Measurements from ENCODE around the gene LETMD1.
"Not testable (repeated sequence)": the region's sequence is repeated elsewhere in the genome, so short reads cannot be mapped to it uniquely, and the experiment has no call there.

Gene LETMD1

GRCh38 chr12:51027342-51027835 lies 20.7 kb upstream of the LETMD1 start:
- DNase-seq = no peak

GRCh38 chr12:51028126-51028812 lies 19.9 kb upstream of the LETMD1 start:
- no peak for DNase-seq

GRCh38 chr12:51028813-51029150 lies 19.3 kb upstream of the LETMD1 start:
- DNase-seq = no peak

- DNase-seq = no peak
Observed at GRCh38 chr12:51033048-51033447, 15.1 kb upstream of the LETMD1 start.

DNA sequence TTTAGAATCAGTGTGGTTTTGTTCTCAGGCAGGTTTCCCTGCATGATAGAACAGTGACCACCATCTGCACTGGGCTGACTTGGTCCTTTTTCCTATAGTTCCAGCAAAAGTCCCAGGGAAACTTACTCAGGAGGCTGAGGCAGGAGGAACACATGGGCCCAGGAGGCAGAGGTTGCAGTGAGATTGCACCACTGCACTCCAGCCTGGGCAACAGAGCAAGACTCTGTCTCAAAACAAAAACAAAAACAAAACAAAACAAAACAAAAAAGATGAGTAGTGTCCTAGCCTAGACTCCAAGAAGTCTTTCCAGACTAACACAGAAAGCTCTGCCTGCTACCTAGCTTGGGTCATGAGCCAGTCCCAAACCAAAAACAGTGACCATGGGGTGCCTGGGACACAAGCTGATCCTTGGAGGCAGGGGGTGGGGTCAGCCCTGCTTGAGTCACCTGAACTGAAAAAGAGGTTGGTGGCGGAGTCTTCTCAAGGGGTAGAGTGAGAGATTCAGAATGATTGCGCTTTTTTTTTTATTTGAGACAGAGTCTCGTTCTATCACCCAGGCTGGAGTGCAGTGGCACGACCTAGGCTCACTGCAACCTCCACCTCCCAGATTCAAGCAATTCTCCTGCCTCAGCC lies 14.6 kb upstream of the LETMD1 start:
- DNase-seq = no peak

GRCh38 chr12:51036279-51036678 lies 11.8 kb upstream of the LETMD1 start:
- no peak for DNase-seq

- no peak for DNase-seq
Observed at GRCh38 chr12:51048661-51049251, 629 bp downstream of the LETMD1 start.

GRCh38 chr12:51049525-51049924 lies 1.4 kb downstream of the LETMD1 start:
- DNase-seq = no peak

DNA sequence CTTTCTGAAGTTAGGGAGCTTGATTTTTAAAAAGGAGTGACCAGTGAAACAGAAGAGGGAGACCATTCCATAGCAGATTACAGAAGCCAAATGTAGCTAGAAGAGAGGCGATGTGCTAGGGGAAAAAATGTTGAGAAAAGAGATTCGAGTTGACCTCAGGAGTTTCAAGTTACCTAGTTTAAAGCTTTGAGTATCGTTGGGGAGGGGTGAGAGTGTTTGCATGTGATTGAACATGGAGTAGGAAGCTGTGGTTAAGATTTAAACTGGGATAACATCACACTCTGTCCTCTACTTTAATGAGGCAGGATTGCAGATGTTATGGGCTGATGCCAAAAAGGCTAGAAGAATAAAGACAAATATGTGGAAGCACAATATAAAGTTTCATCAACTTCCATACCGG lies 3.7 kb downstream of the LETMD1 start:
- DNase-seq = no peak

GRCh38 chr12:51055060-51055459 lies 6.9 kb downstream of the LETMD1 start:
- no peak for DNase-seq

GRCh38 chr12:51056242-51056641 lies 8.1 kb downstream of the LETMD1 start:
- DNase-seq = no peak

DNA sequence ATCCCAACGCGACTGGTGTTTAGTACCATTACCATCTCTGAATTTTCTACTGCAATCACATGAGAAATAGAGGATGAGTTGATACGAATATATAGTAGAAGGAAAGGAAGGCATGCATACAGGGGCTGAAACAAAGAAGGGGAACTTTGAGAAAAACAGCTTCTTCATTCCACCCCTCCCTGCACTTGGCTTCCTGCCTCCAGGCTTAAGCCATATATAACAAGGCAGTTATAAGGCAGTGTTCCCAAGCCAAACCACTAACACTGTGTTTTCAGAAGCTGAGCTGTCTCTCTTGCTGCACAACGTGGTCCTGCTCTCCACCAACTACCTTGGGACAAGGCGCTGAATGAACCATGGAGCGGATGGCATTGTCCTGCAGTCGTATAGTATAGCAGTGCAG lies 11.0 kb downstream of the LETMD1 start:
- DNase-seq = no peak

- DNase-seq = no peak
Observed at GRCh38 chr12:51062631-51063397, 14.7 kb downstream of the LETMD1 start.

DNA sequence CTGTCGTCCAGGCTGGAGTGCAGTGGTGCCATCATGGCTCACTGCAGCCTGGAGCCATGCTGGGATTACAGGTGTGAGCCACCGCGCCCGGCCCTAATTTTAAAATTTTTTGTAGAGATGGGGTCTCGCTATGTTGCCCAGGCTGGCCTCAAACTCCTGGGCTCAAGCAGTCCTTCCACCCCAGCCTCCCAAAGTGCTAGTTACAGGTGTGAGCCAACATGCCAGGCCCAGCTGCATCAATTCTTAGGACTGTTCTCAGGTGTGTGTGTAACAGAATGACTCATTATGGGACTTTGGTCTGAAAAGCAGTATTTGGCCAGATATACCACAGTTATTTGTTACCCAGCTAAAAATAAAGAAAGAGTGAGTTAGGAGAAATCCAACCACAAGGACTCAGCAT lies 17.4 kb downstream of the LETMD1 start:
- no peak for DNase-seq

GRCh38 chr12:51067229-51067628 lies 19.1 kb downstream of the LETMD1 start:
- DNase-seq = no peak

DNA sequence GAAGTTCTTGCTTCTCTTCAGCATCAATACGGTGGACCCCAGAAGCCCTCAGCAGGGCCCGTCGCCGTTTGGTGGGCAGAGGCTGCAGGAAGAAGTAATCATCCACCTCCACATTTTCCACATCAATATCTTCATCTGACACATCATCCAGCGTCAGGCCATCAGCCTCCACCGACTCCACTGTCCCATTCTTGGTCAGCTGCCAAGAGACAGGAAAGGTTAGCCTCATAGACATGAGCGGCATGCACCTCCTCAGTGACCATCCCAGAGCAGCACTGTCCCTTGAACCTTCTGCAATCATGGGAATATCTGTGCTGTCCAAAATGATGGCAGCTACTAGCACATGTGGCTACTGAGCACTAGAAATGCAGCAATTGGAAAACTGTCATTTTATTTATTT lies 19.6 kb downstream of the LETMD1 start:
- DNase-seq = no peak

- DNase-seq = no peak
Observed at GRCh38 chr12:51070004-51070403, 21.9 kb downstream of the LETMD1 start.

- no peak for DNase-seq
Observed at GRCh38 chr12:51071663-51072062, 23.5 kb downstream of the LETMD1 start.

- no peak for DNase-seq
Observed at GRCh38 chr12:51075390-51075789, 27.3 kb downstream of the LETMD1 start.

DNA sequence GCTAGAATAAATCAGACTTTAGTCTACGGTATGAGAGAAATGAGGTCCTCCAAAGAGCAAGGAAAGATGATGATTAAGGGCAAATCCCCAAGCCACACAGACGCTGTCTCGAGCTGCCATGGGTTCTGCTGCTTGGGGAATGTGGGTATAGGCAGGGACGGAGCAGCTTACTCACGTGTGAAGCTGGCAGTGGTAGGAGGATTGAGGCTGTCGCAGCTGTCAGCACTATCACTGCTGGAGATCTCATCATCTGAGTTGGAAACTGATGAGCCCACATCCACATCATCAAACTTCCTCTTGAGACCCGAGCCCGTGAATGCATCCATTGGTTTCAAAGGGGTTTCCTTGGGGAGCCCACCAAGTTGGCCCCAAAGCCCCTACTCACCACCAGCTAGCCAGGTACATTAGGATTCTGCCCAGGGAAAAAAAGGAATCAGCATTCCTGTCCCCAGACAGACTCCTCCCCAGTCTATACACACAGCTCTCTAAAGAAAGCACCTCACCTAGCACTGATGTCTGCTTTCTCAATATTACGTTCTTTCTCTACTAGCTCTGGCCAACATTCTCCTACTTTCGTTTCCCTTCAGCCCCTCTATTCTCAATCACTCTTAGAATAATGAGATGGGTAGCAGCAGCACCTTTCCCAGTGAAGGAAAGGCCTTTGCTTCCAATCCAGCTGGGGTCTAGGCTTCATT lies 28.3 kb downstream of the LETMD1 start:
- DNase-seq = peak; percentile 2

- no peak for DNase-seq
Observed at GRCh38 chr12:51077930-51078329, 29.8 kb downstream of the LETMD1 start.

DNA sequence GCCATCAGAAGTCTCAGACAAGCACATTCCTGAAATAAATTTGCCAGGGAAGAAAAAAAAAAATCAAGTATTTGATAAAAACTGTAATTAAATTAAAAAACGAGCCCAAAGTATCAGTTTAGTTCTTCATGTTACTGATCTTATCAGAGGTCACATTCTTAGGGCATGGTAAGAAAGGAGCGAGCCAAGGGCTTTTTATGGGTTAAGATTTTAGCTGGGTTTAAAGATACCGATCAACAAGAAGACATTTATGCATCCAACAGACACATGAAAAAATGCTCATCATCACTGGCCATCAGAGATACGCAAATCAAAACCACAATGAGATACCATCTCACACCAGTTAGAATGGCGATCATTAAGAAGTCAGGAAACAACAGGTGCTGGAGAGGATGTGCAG lies 30.2 kb downstream of the LETMD1 start:
- not testable (repeated sequence) for DNase-seq

GRCh38 chr12:51078866-51079265 lies 30.7 kb downstream of the LETMD1 start:
- not testable (repeated sequence) for DNase-seq

Data from activated CD4-positive, alpha-beta T cell treated with anti-CD3 and anti-CD28 coated beads, Interleukin-2, amount 50 U/mL, for 1 hour (primary cell).